K562 (cell line): ENCODE data around the gene PDLIM7. TPM values are rescaled to one million over a fixed set of nuclear protein-coding genes. Genes with fewer than 3 reads are reported as not detected.
A peak's percentile ranks its signal among the peaks of the same experiment; 100 is the strongest.

Experiments used
- BHLHE40 ChIP-seq: IDR thresholded peaks from 2 replicates; pipeline ENCODE4 v1.6.1; 2011; ENCODE audit warnings: low read length, improper control_type of control experiment
- E2F3 ChIP-seq: fragments of 250-450 bp; sonication (Bioruptor Pico); IDR thresholded peaks from 2 replicates; pipeline ENCODE4 v1.4.0; 2020; ENCODE audit warnings: mild to moderate bottlenecking
- EGR1 ChIP-seq: fragments of 450-650 bp; conservative IDR thresholded peaks from 2 replicates; pipeline ENCODE4 v1.6.1; 2017; ENCODE audit warnings: mild to moderate bottlenecking
- ETV1 ChIP-seq: fragments of 450-650 bp; conservative IDR thresholded peaks from 2 replicates; pipeline ENCODE4 v1.6.1; 2016; ENCODE audit warnings: missing genetic modification characterization, control low read depth, low read depth, missing compliant biosample characterization
- HLTF ChIP-seq: fragments of 450-650 bp; IDR thresholded peaks from 2 replicates; pipeline ENCODE4 v1.6.1; 2016
- MYC ChIP-seq, 2 experiments: fragments of 250-450 bp in 1 of 2; sonication (Bioruptor Pico) in 1 of 2; IDR thresholded peaks; 2 replicates each; pipeline versions ENCODE4 v1.5.1 to v1.6.1; 2012 to 2021; ENCODE audit warnings: low read depth in 2 of 2, borderline replicate concordance in 1 of 2, improper control_type of control experiment in 1 of 2, low read length in 1 of 2, mild to moderate bottlenecking in 1 of 2, moderate library complexity in 1 of 2
- NCOR1 ChIP-seq: fragments of 450-650 bp; IDR thresholded peaks from 2 replicates; pipeline ENCODE4 v1.6.1; 2016; ENCODE audit warnings: mild to moderate bottlenecking, moderate library complexity
- NEUROD1 ChIP-seq: fragments of 150-350 bp; IDR thresholded peaks from 2 replicates; pipeline ENCODE4 v1.6.1; 2014; ENCODE audit warnings: borderline replicate concordance, low read length, low read depth; ENCODE audit not compliant: partially characterized antibody
- SFPQ ChIP-seq: fragments of 200-400 bp; formaldehyde crosslinking; IDR thresholded peaks from 2 replicates; pipeline ENCODE4 v1.6.1; 2017; ENCODE audit warnings: mild to moderate bottlenecking, low read depth, low read length, moderate library complexity
- TEAD4 ChIP-seq, 2 experiments: sonication (generic) in 1 of 2; formaldehyde crosslinking in 1 of 2; IDR thresholded peaks; 2 replicates each; pipeline versions ENCODE4 v1.6.1 to v1.8.0; 2012 to 2022; ENCODE audit warnings: borderline replicate concordance in 1 of 2, inconsistent platforms in 1 of 2, low read length in 1 of 2, mild to moderate bottlenecking in 1 of 2, missing genetic modification reagents in 1 of 2
- THRAP3 ChIP-seq: fragments of 450-650 bp; IDR thresholded peaks from 2 replicates; pipeline ENCODE4 v1.6.1; 2016; ENCODE audit warnings: mild to moderate bottlenecking, inconsistent platforms, borderline replicate concordance
- ZNF592 ChIP-seq: fragments of 450-650 bp; IDR thresholded peaks from 2 replicates; pipeline ENCODE4 v1.6.1; 2017; ENCODE audit warnings: antibody characterized with exemption, mild to moderate bottlenecking
- polyA plus RNA-seq, 8 experiments: library from polyadenylated mRNA; depleted of rRNA in 4 of 8; stranded (reverse) in 5 of 8; unstranded in 3 of 8; fragments of >200 nt; fragmentation: Nextera tagmentation in 2 of 8; fragmentation: Illumina TruSeq in 1 of 8; extraction: Ambion mirVana in 2 of 8; extraction: Trizol in 1 of 8; gene quantifications; 2 replicates each; pipeline versions ENCODE4 v1.2.1 to v1.2.3, GENCODE V29; 2011 to 2014; ENCODE audit warnings: inconsistent platforms in 1 of 8, missing spikeins in 1 of 8
- total RNA-seq, 7 experiments: library from RNA; depleted of rRNA in 6 of 7; stranded (reverse); fragments of >200 nt in 6 of 7; fragmentation: Illumina TruSeq in 2 of 7; extraction: Trizol in 2 of 7; gene quantifications; 2 replicates each; pipeline versions ENCODE4 v1.2.1 to v1.2.3, GENCODE V29; 2011 to 2021; ENCODE audit warnings: low replicate concordance in 1 of 7
- TF ChIP-seq, protein P1 (sequence below): fragments of 250-450 bp; sonication (Bioruptor Pico); IDR thresholded peaks from 2 replicates; pipeline ENCODE4 v1.8.0; 2021; ENCODE audit warnings: moderate library complexity, mild to moderate bottlenecking, inconsistent platforms
- TF ChIP-seq, protein P2 (sequence below): sonication (generic); formaldehyde crosslinking; IDR thresholded peaks from 2 replicates; pipeline ENCODE4 v1.8.1; 2023; ENCODE audit warnings: mild to moderate bottlenecking, missing genetic modification reagents

The PDLIM7 gene
- total and polyA plus RNA-seq, 9 of the 15 experiments (the other 6 are each of a cell fraction or from before 2014, with no cell fraction given) = 2.1 to 124 (median 32.6) TPM

- TF ChIP-seq, protein P1, sequence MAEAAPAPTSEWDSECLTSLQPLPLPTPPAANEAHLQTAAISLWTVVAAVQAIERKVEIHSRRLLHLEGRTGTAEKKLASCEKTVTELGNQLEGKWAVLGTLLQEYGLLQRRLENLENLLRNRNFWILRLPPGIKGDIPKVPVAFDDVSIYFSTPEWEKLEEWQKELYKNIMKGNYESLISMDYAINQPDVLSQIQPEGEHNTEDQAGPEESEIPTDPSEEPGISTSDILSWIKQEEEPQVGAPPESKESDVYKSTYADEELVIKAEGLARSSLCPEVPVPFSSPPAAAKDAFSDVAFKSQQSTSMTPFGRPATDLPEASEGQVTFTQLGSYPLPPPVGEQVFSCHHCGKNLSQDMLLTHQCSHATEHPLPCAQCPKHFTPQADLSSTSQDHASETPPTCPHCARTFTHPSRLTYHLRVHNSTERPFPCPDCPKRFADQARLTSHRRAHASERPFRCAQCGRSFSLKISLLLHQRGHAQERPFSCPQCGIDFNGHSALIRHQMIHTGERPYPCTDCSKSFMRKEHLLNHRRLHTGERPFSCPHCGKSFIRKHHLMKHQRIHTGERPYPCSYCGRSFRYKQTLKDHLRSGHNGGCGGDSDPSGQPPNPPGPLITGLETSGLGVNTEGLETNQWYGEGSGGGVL (CRISPR knock-in tag) = no peak; the same call in 1 of the 2 replicates
- TF ChIP-seq E2F3 (CRISPR knock-in tag) (0 out of 2 replicates have a peak, but pooled peaks have one; percentile 6), NEUROD1 (no peak), THRAP3 (peak; percentile 61; the same call in 1 of the 2 replicates), TEAD4 (IDR thresholded peaks at IDR 0.05; ENCODE audit: low read length) (0 out of 2 replicates have a peak, but pooled peaks have one; percentile 6), TEAD4 (CRISPR knock-in tag; IDR thresholded peaks at IDR 0.05; ENCODE audit: borderline replicate concordance) (no peak), EGR1 (no peak), MYC (IDR thresholded peaks at IDR 0.05; ENCODE audit: low read depth, low read length) (0 out of 2 replicates have a peak, but pooled peaks have one; percentile 34), MYC (CRISPR knock-in tag; IDR thresholded peaks at IDR 0.05; ENCODE audit: borderline replicate concordance, low read depth) (no peak), HLTF (0 out of 2 replicates have a peak, but pooled peaks have one; percentile 51), BHLHE40 (peak; percentile 71), NCOR1 (peak; percentile 21; the same call in 1 of the 2 replicates), SFPQ (no peak), ETV1 (peak; percentile 69), ZNF592 (peak; percentile 77)
- TF ChIP-seq, protein P2, sequence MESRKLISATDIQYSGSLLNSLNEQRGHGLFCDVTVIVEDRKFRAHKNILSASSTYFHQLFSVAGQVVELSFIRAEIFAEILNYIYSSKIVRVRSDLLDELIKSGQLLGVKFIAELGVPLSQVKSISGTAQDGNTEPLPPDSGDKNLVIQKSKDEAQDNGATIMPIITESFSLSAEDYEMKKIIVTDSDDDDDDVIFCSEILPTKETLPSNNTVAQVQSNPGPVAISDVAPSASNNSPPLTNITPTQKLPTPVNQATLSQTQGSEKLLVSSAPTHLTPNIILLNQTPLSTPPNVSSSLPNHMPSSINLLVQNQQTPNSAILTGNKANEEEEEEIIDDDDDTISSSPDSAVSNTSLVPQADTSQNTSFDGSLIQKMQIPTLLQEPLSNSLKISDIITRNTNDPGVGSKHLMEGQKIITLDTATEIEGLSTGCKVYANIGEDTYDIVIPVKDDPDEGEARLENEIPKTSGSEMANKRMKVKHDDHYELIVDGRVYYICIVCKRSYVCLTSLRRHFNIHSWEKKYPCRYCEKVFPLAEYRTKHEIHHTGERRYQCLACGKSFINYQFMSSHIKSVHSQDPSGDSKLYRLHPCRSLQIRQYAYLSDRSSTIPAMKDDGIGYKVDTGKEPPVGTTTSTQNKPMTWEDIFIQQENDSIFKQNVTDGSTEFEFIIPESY (CRISPR knock-in tag) = peak; percentile 61
These were observed 18.4 kb downstream of the PDLIM7 start (continued) for GRCh38 chr5:177478711-177479646.
